Ishikawa (cell line): Measurements from ENCODE around the gene MACROD2.

Experiments used
- CEBPB ChIP-seq: IDR thresholded peaks from 2 replicates; pipeline ENCODE4 v1.6.1; 2012
- CREB1 ChIP-seq: IDR thresholded peaks from 2 replicates; pipeline ENCODE4 v1.6.1; 2012; ENCODE audit warnings: low read depth
- EGR1 ChIP-seq: IDR thresholded peaks from 2 replicates; pipeline ENCODE4 v1.6.1; 2012
- EP300 ChIP-seq: IDR thresholded peaks from 2 replicates; pipeline ENCODE4 v1.6.1; 2012; ENCODE audit warnings: borderline replicate concordance
- FOXM1 ChIP-seq: IDR thresholded peaks from 2 replicates; pipeline ENCODE4 v1.6.1; 2012; ENCODE audit warnings: low read depth, borderline replicate concordance
- NFIC ChIP-seq: IDR thresholded peaks from 2 replicates; pipeline ENCODE4 v1.6.1; 2012
- RAD21 ChIP-seq: IDR thresholded peaks from 2 replicates; pipeline ENCODE4 v1.6.1; 2012; ENCODE audit warnings: low read depth
- TAF1 ChIP-seq: IDR thresholded peaks from 2 replicates; pipeline ENCODE4 v1.6.1; 2012; ENCODE audit warnings: low read depth, mild to moderate bottlenecking
- TCF12 ChIP-seq: IDR thresholded peaks from 2 replicates; pipeline ENCODE4 v1.6.1; 2012; ENCODE audit warnings: low read depth
- TEAD4 ChIP-seq: IDR thresholded peaks from 2 replicates; pipeline ENCODE4 v1.6.1; 2012
- YY1 ChIP-seq: IDR thresholded peaks from 2 replicates; pipeline ENCODE4 v1.6.1; 2012; ENCODE audit warnings: low read depth
- ZBTB7A ChIP-seq: IDR thresholded peaks from 2 replicates; pipeline ENCODE4 v1.6.1; 2012; ENCODE audit warnings: low read depth
- TF ChIP-seq, protein P1 (sequence below): IDR thresholded peaks from 2 replicates; pipeline ENCODE4 v1.6.1; 2012; ENCODE audit warnings: low read depth, mild to moderate bottlenecking
- TF ChIP-seq, protein P2 (sequence below): IDR thresholded peaks from 2 replicates; pipeline ENCODE4 v1.6.1; 2012
- TF ChIP-seq, protein P3 (sequence below): IDR thresholded peaks from 2 replicates; pipeline ENCODE4 v1.6.1; 2012

The MACROD2 gene

DNA sequence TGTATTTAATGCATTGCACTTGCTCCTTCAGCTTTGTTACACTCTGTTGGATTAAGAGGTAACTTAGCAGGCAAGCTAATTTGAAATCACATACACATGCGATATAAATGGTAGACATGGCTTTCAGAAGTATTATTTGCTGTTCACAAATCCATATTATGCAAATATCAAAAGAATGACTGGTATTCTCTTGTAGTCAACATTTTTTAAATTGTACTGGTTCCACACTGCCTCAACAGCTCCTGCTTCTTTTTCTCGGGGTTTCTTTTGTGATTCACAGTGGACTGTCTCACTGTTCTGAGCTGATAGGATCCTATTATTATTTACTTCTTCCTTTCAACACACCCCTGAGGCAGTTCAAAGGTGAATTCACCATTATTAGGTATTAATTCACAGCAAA is 1650.5 kb downstream of the MACROD2 start:
- TF ChIP-seq CREB1 (no peak), EP300 (no peak), TEAD4 (no peak), TAF1 (no peak)
- TF ChIP-seq, protein P1, sequence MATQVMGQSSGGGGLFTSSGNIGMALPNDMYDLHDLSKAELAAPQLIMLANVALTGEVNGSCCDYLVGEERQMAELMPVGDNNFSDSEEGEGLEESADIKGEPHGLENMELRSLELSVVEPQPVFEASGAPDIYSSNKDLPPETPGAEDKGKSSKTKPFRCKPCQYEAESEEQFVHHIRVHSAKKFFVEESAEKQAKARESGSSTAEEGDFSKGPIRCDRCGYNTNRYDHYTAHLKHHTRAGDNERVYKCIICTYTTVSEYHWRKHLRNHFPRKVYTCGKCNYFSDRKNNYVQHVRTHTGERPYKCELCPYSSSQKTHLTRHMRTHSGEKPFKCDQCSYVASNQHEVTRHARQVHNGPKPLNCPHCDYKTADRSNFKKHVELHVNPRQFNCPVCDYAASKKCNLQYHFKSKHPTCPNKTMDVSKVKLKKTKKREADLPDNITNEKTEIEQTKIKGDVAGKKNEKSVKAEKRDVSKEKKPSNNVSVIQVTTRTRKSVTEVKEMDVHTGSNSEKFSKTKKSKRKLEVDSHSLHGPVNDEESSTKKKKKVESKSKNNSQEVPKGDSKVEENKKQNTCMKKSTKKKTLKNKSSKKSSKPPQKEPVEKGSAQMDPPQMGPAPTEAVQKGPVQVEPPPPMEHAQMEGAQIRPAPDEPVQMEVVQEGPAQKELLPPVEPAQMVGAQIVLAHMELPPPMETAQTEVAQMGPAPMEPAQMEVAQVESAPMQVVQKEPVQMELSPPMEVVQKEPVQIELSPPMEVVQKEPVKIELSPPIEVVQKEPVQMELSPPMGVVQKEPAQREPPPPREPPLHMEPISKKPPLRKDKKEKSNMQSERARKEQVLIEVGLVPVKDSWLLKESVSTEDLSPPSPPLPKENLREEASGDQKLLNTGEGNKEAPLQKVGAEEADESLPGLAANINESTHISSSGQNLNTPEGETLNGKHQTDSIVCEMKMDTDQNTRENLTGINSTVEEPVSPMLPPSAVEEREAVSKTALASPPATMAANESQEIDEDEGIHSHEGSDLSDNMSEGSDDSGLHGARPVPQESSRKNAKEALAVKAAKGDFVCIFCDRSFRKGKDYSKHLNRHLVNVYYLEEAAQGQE = no peak
- TF ChIP-seq, protein P2, sequence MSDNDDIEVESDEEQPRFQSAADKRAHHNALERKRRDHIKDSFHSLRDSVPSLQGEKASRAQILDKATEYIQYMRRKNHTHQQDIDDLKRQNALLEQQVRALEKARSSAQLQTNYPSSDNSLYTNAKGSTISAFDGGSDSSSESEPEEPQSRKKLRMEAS = no peak

DNA sequence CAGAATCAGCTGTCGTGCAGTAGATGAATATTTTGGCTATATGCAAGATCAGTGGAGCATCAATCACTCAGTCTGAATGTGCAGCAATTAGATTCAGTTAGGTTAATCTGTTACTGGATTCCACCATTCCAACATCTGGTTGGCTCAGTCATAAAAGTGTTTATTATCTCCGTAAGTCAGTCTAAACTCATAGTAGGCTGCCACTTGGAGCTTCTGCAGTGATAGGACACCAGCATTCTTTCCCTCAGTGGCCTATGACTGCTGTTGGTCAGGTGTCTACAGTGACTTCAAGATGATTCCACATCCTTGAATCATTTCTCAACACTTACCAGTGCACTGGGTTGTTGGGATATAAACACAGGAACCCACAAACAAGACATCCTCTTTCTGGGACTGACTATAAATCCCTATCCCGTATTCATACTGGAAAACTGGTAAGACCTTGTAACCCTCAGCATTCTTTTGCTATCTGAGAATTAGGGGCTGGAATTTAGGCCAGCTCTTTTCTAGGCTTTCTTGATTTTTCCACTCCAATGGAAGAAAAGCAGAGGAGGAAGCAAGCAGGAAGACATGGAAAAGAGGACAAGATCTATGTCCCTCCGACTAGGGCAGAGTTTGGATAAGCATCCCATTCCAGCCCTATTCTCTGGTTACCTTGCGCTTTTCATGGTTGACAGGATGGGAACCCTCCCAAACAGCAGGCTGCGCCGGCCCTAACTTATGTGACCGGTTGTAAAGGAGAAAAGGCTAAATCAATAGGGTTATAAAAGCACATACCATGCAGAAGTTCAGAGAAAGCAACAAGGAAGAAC is 1658.3 kb downstream of the MACROD2 start:
- no peak for TF ChIP-seq EP300
- TF ChIP-seq, protein P1 = no peak
- no peak for TF ChIP-seq TCF12
- TF ChIP-seq, protein P2 = no peak
- no peak for TF ChIP-seq EGR1
- no peak for TF ChIP-seq NFIC
- no peak for TF ChIP-seq YY1
- TF ChIP-seq TEAD4 = no peak
- no peak for TF ChIP-seq ZBTB7A
- no peak for TF ChIP-seq TAF1
- no peak for TF ChIP-seq CREB1
- TF ChIP-seq, protein P3, sequence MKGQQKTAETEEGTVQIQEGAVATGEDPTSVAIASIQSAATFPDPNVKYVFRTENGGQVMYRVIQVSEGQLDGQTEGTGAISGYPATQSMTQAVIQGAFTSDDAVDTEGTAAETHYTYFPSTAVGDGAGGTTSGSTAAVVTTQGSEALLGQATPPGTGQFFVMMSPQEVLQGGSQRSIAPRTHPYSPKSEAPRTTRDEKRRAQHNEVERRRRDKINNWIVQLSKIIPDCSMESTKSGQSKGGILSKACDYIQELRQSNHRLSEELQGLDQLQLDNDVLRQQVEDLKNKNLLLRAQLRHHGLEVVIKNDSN = no peak
- TF ChIP-seq CEBPB = no peak
- no peak for TF ChIP-seq RAD21
- no peak for TF ChIP-seq FOXM1

DNA sequence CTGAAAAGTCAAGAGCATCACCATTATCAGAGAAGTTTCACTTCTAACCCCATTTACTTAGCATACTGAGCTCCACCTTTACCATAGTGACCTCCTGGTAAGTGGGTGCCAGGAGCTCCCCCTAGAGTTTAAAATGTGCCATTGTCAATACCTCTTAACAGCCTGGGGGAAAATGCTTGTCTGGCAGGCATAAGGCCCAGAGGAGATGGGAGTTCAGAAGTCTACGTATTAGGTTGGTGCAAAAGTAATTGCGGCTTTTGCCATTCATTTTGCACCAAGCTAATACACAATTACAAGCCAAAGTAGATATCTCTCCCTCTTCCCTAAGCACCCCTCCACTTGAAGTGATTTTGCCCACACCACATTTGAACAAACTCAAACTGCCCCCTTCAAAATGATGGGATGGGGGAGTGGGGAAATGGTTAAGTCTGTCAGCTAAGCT is 1658.9 kb downstream of the MACROD2 start:
- no peak for TF ChIP-seq FOXM1
- peak; percentile 53 for TF ChIP-seq RAD21

DNA sequence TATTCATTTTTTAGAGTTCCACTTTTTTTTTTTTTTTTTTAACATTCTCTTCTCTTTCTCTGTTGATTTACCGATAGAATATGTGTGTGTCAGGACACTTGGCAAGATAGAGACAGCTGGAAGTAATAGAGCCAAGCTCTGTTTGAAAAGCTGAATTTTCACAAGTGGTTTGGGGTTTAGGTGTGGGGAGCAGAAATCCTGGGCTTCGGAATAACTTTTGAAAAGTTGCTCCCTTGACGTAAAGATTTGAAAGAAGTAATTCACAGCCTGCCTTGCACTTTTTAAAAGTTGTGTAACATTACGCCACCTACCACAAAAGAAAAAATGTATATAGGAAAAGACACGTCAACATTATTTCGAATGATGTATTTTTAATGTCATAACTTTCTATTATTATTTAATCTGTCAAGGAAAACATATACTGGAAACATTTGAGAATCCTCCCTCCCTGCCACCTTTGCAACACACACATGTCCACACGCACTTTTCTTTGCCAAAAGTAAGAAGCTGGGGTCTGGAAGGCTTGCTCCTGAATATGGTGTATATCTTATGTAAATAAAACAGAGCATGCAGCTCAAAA is 1660.1 kb downstream of the MACROD2 start:
- TF ChIP-seq TAF1 = no peak

DNA sequence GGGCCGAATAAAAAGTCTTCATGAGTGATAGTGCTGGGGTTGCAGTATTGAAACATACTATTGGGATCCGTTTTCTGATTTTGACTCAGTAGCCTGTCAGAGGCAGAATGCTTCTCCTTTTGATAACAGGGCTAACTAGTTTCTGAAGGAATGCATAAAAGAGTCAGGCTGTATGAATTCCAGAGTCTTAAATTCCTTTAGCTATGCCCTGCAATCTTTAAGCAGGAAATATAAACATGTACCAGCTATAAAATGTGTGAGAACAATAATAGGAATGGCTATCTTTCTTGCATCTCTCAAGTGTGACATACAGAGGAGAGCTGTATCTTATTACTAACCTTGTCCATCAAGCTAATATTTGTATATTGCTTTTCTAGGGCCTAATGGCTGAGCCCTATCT is 1660.8 kb downstream of the MACROD2 start:
- TF ChIP-seq CEBPB (no peak), TAF1 (no peak)
- TF ChIP-seq, protein P3 = no peak

DNA sequence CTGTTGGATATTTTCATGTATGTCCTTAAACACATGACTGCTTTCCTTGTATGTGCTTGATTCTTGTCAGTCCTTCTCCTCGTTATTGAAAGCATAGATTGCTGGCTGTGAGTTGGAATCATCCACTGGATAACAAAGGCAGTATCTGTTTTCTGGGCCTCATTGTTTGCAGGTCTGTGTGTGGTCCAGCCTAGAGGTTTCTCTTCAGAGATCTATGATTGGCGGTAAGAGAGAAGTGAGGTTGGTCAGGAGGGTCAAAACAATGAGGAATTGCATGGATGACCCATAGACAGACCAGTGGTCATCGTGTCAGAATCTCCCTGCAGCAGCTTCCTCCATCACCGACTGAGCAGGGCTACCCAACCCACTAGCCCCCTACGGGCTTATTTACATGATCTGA is 1663.0 kb downstream of the MACROD2 start:
- TF ChIP-seq, protein P1 = no peak
- TF ChIP-seq, protein P3 = no peak
- TF ChIP-seq TCF12 = no peak
- no peak for TF ChIP-seq FOXM1
- no peak for TF ChIP-seq CREB1
- no peak for TF ChIP-seq TAF1
- TF ChIP-seq EGR1 = no peak
- no peak for TF ChIP-seq YY1
- no peak for TF ChIP-seq CEBPB
- no peak for TF ChIP-seq ZBTB7A
- TF ChIP-seq EP300 = no peak
- no peak for TF ChIP-seq NFIC
- TF ChIP-seq RAD21 = no peak
- no peak for TF ChIP-seq TEAD4
- TF ChIP-seq, protein P2 = no peak
